Stimulated activated effector memory CD8-positive, alpha-beta T cell treated with anti-CD3 and anti-CD28 coated beads, Interleukin-12 subunit alpha, Interleukin-12 subunit beta, amount 100 ng/mL, for 72 hours (primary cell): ENCODE results near the gene ARR3.
"Not testable (repeated sequence)": the region's sequence is repeated elsewhere in the genome, so short reads cannot be mapped to it uniquely, and the experiment has no call there.

Experiments
- ATAC-seq: fragments of 150-1000 bp; cut with Tn5 transposase; 2 replicates; pipeline ENCODE4 v1.10.0; 2021
- DNase-seq, 2 donors: peaks; one replicate each; pipeline ENCODE4 v3.0.0; 2021 to 2022; ENCODE audit warnings: low spot score in 2 of 2
- H3K27ac Mint-ChIP-seq: one replicate; pipeline ENCODE4 v1.8.0; 2022; ENCODE audit warnings: mild to moderate bottlenecking, mixed read lengths
- H3K36me3 Mint-ChIP-seq: one replicate; pipeline ENCODE4 v1.8.0; 2022; ENCODE audit warnings: mild to moderate bottlenecking, mixed read lengths
- H3K4me1 Mint-ChIP-seq: one replicate; pipeline ENCODE4 v1.8.0; 2022; ENCODE audit warnings: mixed read lengths
- H3K4me3 Mint-ChIP-seq: one replicate; pipeline ENCODE4 v1.8.0; 2022; ENCODE audit warnings: mild to moderate bottlenecking, mixed read lengths
- H3K9me3 Mint-ChIP-seq: one replicate; pipeline ENCODE4 v1.8.0; 2022; ENCODE audit warnings: mixed read lengths

Gene ARR3

GRCh38 chrX:70257423-70258288 lies 10.5 kb upstream of the ARR3 start:
- no peaks in the 10 kb centered on the region for H3K36me3 Mint-ChIP-seq
- peaks cover 5% of the 10 kb centered on the region for H3K4me1 Mint-ChIP-seq
- no peak overlapping the region for H3K4me3 Mint-ChIP-seq

DNA sequence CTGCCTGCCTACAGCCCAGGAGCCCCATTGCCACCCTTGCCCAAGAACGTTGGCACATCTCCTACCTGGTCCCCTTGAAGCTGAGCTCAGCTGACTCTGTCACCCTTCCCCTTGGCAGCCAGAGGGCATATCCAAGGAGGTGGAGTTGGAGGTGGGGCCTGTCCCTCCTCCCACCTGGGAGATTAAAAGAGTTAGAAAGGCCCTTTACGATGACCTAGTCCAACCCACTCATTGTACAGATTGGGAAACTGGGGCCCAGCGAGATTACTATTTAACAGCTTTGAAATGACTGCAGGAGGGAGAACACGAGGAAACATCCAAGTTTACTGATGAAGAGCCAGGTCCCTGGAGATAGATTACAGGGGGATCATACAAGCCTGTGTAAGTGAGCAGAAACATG lies 8.0 kb upstream of the ARR3 start, which contains the start of gene P2RY4:
Gene P2RY4, minus strand, starts transcription at position 101 of the 400 bp plus-strand sequence. CDS start 580 bp downstream, outside the sequence.
- DNase-seq: no peak
- Mint-ChIP-seq H3K4me1 (no peaks in the 10 kb centered on the region), H3K36me3 (no peaks in the 10 kb centered on the region), H3K4me3 (no peak within 1 kb of the TSS), H3K9me3 (no peaks in the 10 kb centered on the region), H3K27ac (no peak within 1 kb of the TSS)
- no peak for ATAC-seq

More at GRCh38 chrX:70257423-70258288, 10.5 kb upstream of the ARR3 start:
- Mint-ChIP-seq H3K27ac (no peak overlapping the region), H3K9me3 (no peaks in the 10 kb centered on the region)
- DNase-seq: no peak
- no peak for ATAC-seq

DNA sequence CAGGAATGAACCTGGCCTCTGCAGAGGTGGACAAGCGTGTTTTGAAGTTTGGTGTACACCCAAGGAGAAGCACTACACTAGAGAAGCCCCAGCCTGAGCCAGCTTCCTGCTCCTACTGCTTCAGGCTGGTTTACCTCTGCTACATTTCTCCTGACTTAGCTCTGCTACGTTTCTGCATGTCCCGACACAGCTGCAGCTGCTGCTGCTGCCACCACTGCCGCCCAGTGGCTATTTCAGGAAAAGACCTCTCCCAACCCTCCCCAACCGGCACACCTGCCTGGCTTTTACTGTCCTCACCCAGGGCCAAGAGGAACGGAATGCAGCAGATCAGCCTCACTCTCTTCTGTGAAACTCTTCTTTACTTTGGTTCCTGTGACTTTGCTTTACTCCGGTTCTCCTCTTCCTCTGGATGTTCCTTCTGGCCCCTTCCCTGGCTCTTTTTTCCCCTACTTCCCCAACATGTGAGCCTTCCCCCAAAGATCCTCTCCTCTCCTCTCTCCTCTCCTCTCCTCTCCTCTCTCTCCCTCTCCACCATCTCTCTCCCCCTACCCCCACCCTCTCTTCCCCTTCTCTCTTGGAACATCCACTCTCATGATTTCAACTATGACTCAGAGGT lies 5.1 kb upstream of the ARR3 start:
- DNase-seq (peak in 1 of 2 donors; percentile 50), ATAC-seq (peak; percentile 53)
- Mint-ChIP-seq H3K4me1 (no peaks in the 10 kb centered on the region), H3K9me3 (no peaks in the 10 kb centered on the region), H3K36me3 (no peaks in the 10 kb centered on the region), H3K4me3 (no peak overlapping the region), H3K27ac (no peak overlapping the region)

GRCh38 chrX:70264784-70265183 lies 3.4 kb upstream of the ARR3 start:
- Mint-ChIP-seq H3K9me3 (no peaks in the 10 kb centered on the region), H3K36me3 (no peaks in the 10 kb centered on the region), H3K27ac (no peak overlapping the region), H3K4me1 (no peaks in the 10 kb centered on the region), H3K4me3 (no peak overlapping the region)
- DNase-seq (no peak), ATAC-seq (no peak)

DNA sequence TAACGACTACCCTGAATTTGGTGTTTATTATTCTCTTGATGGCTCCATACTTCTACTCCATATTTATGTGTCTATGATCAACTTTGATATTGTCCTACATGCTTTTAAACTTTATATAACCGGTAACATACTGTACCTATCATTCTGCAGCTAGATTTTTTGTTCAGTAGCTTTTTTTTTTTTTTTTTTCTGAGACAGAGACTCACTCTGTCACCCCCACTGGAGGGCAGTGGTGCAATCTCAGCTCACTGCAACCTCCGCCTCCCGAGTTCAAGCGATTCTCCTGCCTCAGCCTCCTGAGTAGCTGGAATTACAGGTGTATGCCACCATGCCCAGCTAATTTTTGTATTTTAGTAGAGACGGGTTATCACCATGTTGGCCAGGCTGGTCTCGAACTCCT lies 5.9 kb downstream of the ARR3 start:
- H3K9me3 Mint-ChIP-seq, H3K4me3 Mint-ChIP-seq: not testable (repeated sequence)

DNA sequence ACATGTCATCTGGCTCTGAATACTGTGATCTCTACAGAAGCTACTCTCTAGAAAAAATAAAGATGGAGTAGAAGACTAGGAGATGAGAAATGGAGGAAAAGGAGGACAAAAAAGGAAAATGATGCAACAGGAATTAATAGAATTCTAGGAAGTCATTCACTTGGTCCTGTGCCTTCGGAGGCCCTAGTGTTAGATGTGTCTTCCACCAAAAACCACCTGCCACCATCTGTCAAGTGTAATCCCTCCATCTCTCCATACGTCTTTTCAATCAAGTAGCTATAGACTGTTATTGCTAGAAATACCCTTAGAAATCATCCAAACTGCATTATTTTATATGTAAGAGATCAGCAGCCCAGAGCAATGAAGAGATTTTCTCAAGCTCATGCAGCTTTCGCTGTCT lies 10.9 kb downstream of the ARR3 start:
- ATAC-seq (no peak), DNase-seq (no peak)
- Mint-ChIP-seq H3K4me3 (no peak overlapping the region), H3K9me3 (no peaks in the 10 kb centered on the region), H3K27ac (no peak overlapping the region), H3K36me3 (no peaks in the 10 kb centered on the region), H3K4me1 (no peaks in the 10 kb centered on the region)

More for the DNA sequence above, 5.9 kb downstream of the ARR3 start:
- DNase-seq, H3K27ac Mint-ChIP-seq, H3K4me1 Mint-ChIP-seq, ATAC-seq, H3K36me3 Mint-ChIP-seq: not testable (repeated sequence)

GRCh38 chrX:70280573-70280972 lies 12.4 kb downstream of the ARR3 start:
- H3K4me1 Mint-ChIP-seq: no peaks in the 10 kb centered on the region
- H3K36me3 Mint-ChIP-seq: peaks cover 6% of the 10 kb centered on the region
- H3K9me3 Mint-ChIP-seq: no peaks in the 10 kb centered on the region
- no peak overlapping the region for H3K4me3 Mint-ChIP-seq
- no peak overlapping the region for H3K27ac Mint-ChIP-seq
- ATAC-seq (no peak), DNase-seq (no peak)

GRCh38 chrX:70281951-70282350 lies 13.8 kb downstream of the ARR3 start, which contains the start of gene RAB41:
RAB41 (plus strand) TSS chrX:70282172; CDS start chrX:70282218, 46 bp downstream.
- peaks cover 18% of the 10 kb centered on the region for H3K36me3 Mint-ChIP-seq
- DNase-seq (no peak), ATAC-seq (no peak)
- H3K4me3 Mint-ChIP-seq: no peak within 1 kb of the TSS
- no peak within 1 kb of the TSS for H3K27ac Mint-ChIP-seq
- H3K9me3 Mint-ChIP-seq: no peaks in the 10 kb centered on the region
- H3K4me1 Mint-ChIP-seq: no peaks in the 10 kb centered on the region

DNA sequence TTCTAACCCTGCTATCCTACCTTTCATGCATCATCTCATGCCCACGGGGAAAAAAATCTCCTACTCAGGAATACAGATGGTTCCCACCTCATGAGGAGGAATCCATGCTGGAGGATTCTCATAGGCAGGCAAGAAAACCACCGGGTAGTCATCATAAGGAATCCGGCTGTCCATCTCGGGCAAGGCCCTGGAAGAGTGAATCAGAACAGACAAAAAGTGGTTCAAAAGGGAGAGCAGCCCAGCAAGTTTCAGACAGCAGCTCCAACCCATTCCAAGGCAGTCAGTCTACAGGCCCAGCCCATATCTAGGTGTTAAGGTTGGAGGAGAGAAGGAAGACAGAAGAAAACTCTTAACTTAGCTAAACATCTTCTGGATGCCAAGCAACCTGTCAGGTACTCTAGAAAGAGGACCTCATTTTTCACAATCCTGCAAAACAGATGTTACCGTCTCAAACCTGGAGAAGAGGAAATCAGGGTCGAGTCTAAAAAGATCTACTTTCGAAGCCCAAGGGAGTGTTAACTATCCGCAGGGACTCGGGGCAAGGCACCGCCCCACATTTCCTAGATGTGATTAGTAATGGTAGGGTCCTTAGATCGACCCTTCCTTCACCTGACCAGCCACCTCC lies 21.1 kb downstream of the ARR3 start:
- no peaks in the 10 kb centered on the region for H3K9me3 Mint-ChIP-seq
- DNase-seq: no peak
- peak overlapping the region; percentile 78 for H3K4me3 Mint-ChIP-seq
- no peak for ATAC-seq
- H3K36me3 Mint-ChIP-seq: peaks cover 20% of the 10 kb centered on the region
- H3K27ac Mint-ChIP-seq: peak overlapping the region; percentile 80
- H3K4me1 Mint-ChIP-seq: no peaks in the 10 kb centered on the region

DNA sequence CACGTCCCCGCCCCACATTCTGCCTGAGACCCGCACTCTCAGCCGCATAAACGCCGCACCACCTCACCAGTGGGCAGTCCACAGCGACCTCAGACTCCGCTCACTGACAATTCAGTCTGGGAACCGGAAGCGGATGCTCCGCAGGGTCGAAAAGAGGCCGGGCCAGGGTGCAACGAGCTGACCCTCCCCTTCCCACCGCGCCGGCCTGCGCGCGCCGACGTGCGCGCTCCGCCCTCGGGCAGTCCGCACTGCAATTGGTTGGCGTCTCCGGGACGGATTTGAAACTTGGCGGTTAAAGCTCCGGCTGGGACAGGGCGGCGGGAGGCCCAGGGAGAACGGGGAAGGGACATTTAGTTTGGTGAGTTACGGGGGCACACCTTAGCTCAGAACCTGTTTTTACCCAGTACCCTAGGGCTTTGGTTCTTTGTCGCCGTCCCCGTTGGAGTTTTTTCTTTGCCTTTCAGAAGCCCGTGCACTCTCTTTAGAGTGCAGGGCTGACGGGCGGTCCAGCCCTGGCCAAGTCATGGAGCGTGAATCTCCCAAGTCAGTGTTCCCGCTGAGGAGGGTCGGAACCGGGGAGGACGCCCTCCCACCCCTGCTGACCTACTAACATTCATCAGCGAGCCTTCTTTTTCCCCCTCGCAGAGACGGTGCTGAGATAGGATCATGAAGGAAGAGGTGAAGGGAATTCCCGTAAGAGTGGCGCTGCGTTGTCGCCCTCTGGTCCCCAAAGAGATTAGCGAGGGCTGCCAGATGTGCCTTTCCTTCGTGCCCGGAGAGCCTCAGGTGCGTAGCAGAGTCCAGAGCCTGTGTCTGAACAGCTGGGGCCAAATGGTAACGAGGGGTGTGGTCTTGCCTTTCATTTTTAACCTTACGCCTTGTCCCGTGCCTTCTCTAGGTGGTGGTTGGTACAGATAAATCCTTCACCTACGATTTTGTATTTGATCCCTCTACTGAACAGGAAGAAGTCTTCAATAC lies 21.9 kb downstream of the ARR3 start, which contains the start of the genes KIF4A and PDZD11:
Gene KIF4A, plus strand, starts transcription at position 312 of the 978 bp plus-strand sequence. Its CDS starts 355 bp downstream, at position 667.
Gene PDZD11, minus strand, starts transcription at position 135 of the 978 bp plus-strand sequence. CDS start 586 bp downstream, outside the sequence.
- Mint-ChIP-seq H3K36me3 (peaks cover 19% of the 10 kb centered on the region), H3K27ac (peak within 1 kb of the TSS; percentile 80), H3K4me3 (peak within 1 kb of the TSS; percentile 78), H3K4me1 (no peaks in the 10 kb centered on the region), H3K9me3 (no peaks in the 10 kb centered on the region)
- peak; percentile 60 to 86 for DNase-seq
- peak; percentile 99 for ATAC-seq

- no peak for ATAC-seq
- no peaks in the 10 kb centered on the region for H3K4me1 Mint-ChIP-seq
- H3K36me3 Mint-ChIP-seq: no peaks in the 10 kb centered on the region
- no peak for DNase-seq
- H3K27ac Mint-ChIP-seq: no peak overlapping the region
- no peaks in the 10 kb centered on the region for H3K9me3 Mint-ChIP-seq
- H3K4me3 Mint-ChIP-seq: no peak overlapping the region
These were observed 24.7 kb downstream of the ARR3 start for GRCh38 chrX:70292788-70293187.

GRCh38 chrX:70293621-70294020 lies 25.5 kb downstream of the ARR3 start:
- Mint-ChIP-seq H3K4me3 (no peak overlapping the region), H3K36me3 (no peaks in the 10 kb centered on the region), H3K4me1 (no peaks in the 10 kb centered on the region), H3K27ac (no peak overlapping the region), H3K9me3 (no peaks in the 10 kb centered on the region)
- DNase-seq (no peak), ATAC-seq (no peak)

- H3K27ac Mint-ChIP-seq: peak overlapping the region; percentile 29
- DNase-seq (no peak), ATAC-seq (no peak)
- peaks cover 11% of the 10 kb centered on the region for H3K36me3 Mint-ChIP-seq
- no peak overlapping the region for H3K4me3 Mint-ChIP-seq
- no peaks in the 10 kb centered on the region for H3K9me3 Mint-ChIP-seq
- no peaks in the 10 kb centered on the region for H3K4me1 Mint-ChIP-seq
These were observed 33.6 kb downstream of the ARR3 start for GRCh38 chrX:70301716-70302115.

GRCh38 chrX:70313503-70313902 lies 45.4 kb downstream of the ARR3 start:
- DNase-seq (no peak), ATAC-seq (no peak)
- Mint-ChIP-seq H3K27ac (no peak overlapping the region), H3K4me3 (no peak overlapping the region), H3K36me3 (peaks cover 20% of the 10 kb centered on the region), H3K4me1 (no peaks in the 10 kb centered on the region), H3K9me3 (no peaks in the 10 kb centered on the region)
